HepG2 (cell line): Measurements from ENCODE around the gene ZDHHC8. TPM values are rescaled to one million over a fixed set of nuclear protein-coding genes. Genes with fewer than 3 reads are reported as not detected.
A peak's percentile ranks its signal among the peaks of the same experiment; 100 is the strongest.

ENCODE experiments used
- ATF2 ChIP-seq: sonication (generic); formaldehyde crosslinking; IDR thresholded peaks from 2 replicates; pipeline ENCODE4 v1.4.0; 2020; ENCODE audit warnings: missing genetic modification reagents
- ATF7 ChIP-seq, 2 experiments: fragments of 450-650 bp in 1 of 2; sonication (generic) in 1 of 2; formaldehyde crosslinking in 1 of 2; IDR thresholded peaks; 2 replicates each; pipeline versions ENCODE4 v1.4.0 to v1.6.1; 2016 to 2020; ENCODE audit warnings: antibody characterized with exemption in 1 of 2, mild to moderate bottlenecking in 1 of 2, missing genetic modification reagents in 1 of 2
- GPN1 ChIP-seq: sonication (generic); formaldehyde crosslinking; IDR thresholded peaks from 2 replicates; pipeline ENCODE4 v1.5.1; 2020; ENCODE audit warnings: missing genetic modification reagents, borderline replicate concordance
- HDAC6 ChIP-seq: fragments of 200-600 bp; sonication (generic); IDR thresholded peaks from 2 replicates; pipeline ENCODE4 v1.7.0; 2017; ENCODE audit warnings: mild to moderate bottlenecking, antibody characterized with exemption, low read length, low read depth
- JDP2 ChIP-seq: sonication (generic); formaldehyde crosslinking; IDR thresholded peaks from 2 replicates; pipeline ENCODE4 v1.8.1; 2022; ENCODE audit warnings: missing genetic modification reagents, borderline replicate concordance
- KDM5B ChIP-seq: sonication (generic); formaldehyde crosslinking; IDR thresholded peaks from 2 replicates; pipeline ENCODE4 v1.4.0; 2020; ENCODE audit warnings: missing genetic modification reagents, mild to moderate bottlenecking, borderline replicate concordance
- KMT2B ChIP-seq: IDR thresholded peaks from 2 replicates; pipeline ENCODE4 v1.6.1; 2016; ENCODE audit warnings: missing genetic modification reagents, missing compliant biosample characterization
- MXI1 ChIP-seq: IDR thresholded peaks from 3 replicates; pipeline ENCODE4 v1.6.1; 2012; ENCODE audit warnings: low read depth, low read length, inconsistent platforms, borderline replicate concordance
- NFYC ChIP-seq: IDR thresholded peaks from 2 replicates; pipeline ENCODE4 v1.6.1; 2016; ENCODE audit warnings: missing genetic modification reagents, missing compliant biosample characterization
- NKX3-1 ChIP-seq: sonication (generic); formaldehyde crosslinking; IDR thresholded peaks from 2 replicates; pipeline ENCODE4 v1.5.0; 2020; ENCODE audit warnings: missing genetic modification reagents
- PHF8 ChIP-seq: sonication (generic); formaldehyde crosslinking; IDR thresholded peaks from 2 replicates; pipeline ENCODE4 v1.5.0; 2020; ENCODE audit warnings: missing genetic modification reagents
- SP5 ChIP-seq: IDR thresholded peaks from 2 replicates; pipeline ENCODE4 v1.6.1; 2016; ENCODE audit warnings: low read depth, borderline replicate concordance
- ZFY ChIP-seq: sonication (generic); formaldehyde crosslinking; IDR thresholded peaks from 2 replicates; pipeline ENCODE4 v1.4.0; 2020; ENCODE audit warnings: missing genetic modification reagents
- ZMAT3 ChIP-seq: sonication (generic); formaldehyde crosslinking; conservative IDR thresholded peaks from 2 replicates; pipeline ENCODE4 v1.7.0; 2021; ENCODE audit warnings: missing genetic modification reagents
- ZNF160 ChIP-seq: sonication (generic); formaldehyde crosslinking; IDR thresholded peaks from 2 replicates; pipeline ENCODE4 v1.8.0; 2022; ENCODE audit warnings: mild to moderate bottlenecking, inconsistent platforms, missing genetic modification reagents
- ZNF724P ChIP-seq: sonication (generic); formaldehyde crosslinking; IDR thresholded peaks from 2 replicates; pipeline ENCODE4 v1.8.0; 2022; ENCODE audit warnings: missing genetic modification reagents, borderline replicate concordance
- ZNF816 ChIP-seq: sonication (generic); formaldehyde crosslinking; IDR thresholded peaks from 2 replicates; pipeline ENCODE4 v1.8.0; 2022; ENCODE audit warnings: missing genetic modification reagents, mild to moderate bottlenecking, borderline replicate concordance
- ZSCAN31 ChIP-seq: sonication (generic); formaldehyde crosslinking; IDR thresholded peaks from 2 replicates; pipeline ENCODE4 v1.5.0; 2020; ENCODE audit warnings: low read depth, mild to moderate bottlenecking, missing genetic modification reagents
- polyA plus RNA-seq, 8 experiments: library from polyadenylated mRNA; depleted of rRNA in 3 of 8; stranded (reverse) in 7 of 8; unstranded in 1 of 8; fragments of >200 nt; fragmentation: Illumina TruSeq in 4 of 8; extraction: Trizol in 4 of 8; gene quantifications; 2 replicates each; pipeline versions ENCODE4 v1.2.1 to v1.2.3, GENCODE V29; 2011 to 2016; ENCODE audit warnings: low read depth in 4 of 8, missing spikeins in 1 of 8, mixed read lengths in 1 of 8; ENCODE audit not compliant: insufficient read depth in 1 of 8
- total RNA-seq, 5 experiments: library from RNA; depleted of rRNA; stranded (reverse); fragments of >200 nt; fragmentation: Illumina TruSeq; extraction: Trizol; gene quantifications; 2 replicates each; pipeline ENCODE4 v1.2.3, GENCODE V29; 2016; ENCODE audit warnings: low read depth in 1 of 5
- TF ChIP-seq, protein P1 (sequence below): sonication (generic); formaldehyde crosslinking; IDR thresholded peaks from 2 replicates; pipeline ENCODE4 v1.4.0; 2020; ENCODE audit warnings: missing genetic modification reagents
- TF ChIP-seq, protein P2 (sequence below): IDR thresholded peaks from 2 replicates; pipeline ENCODE4 v1.6.1; 2016; ENCODE audit warnings: mild to moderate bottlenecking
- TF ChIP-seq, protein P3 (sequence below): sonication (generic); formaldehyde crosslinking; IDR thresholded peaks from 2 replicates; pipeline ENCODE4 v1.5.0; 2020; ENCODE audit warnings: missing genetic modification reagents

The ZDHHC8 gene
- total and polyA plus RNA-seq, 2 of the 13 experiments (the other 11 are each of a cell fraction or from before 2014, with no cell fraction given), result 7.5 to 21.3 TPM

DNA sequence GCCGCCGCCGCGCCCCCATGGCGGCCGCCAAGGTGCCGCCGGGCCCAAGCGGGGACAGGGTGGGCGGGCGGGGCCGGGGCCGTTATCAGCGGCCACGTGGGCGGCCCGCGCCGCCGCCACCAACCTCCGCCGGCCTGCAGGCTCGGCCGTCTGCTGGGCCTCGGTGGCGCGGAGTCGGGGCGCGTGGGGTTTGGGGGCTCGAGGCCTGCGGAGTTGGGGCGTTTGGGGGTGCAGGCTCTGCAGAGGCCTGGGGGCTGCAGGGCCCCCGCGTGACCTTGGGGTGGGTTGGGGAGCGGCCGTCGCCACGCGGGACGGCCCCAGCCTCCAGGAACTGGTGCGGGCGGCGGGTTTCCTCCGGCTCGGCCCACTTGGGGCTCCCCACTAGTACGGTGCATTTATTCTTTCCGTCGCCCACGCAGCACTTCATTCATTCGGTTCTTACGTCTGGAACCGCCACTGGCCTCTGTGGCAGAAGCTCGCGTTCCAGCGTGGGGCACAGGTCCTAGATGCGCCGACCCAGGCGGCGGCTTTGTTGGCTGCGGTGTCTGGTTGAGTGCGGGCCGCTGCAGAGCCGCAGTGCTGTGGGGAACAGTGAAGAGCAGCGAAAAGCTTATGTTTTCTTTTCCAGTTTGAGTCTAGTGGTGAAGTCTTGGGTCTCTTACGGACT lies 13.8 kb upstream of the ZDHHC8 start (continued):
- TF ChIP-seq PHF8 (peak; percentile 60; the same call in 1 of the 2 replicates), ATF2 (0 out of 2 replicates have a peak, but pooled peaks have one; percentile 35), KMT2B (CRISPR knock-in tag) (no peak), NKX3-1 (CRISPR knock-in tag) (no peak; the same call in 1 of the 2 replicates), ZNF816 (CRISPR knock-in tag) (no peak), ZNF724P (no peak), ATF7 (IDR thresholded peaks at IDR 0.05) (no peak), ATF7 (CRISPR knock-in tag; IDR thresholded peaks at IDR 0.05) (no peak), MXI1 (no peak), JDP2 (CRISPR knock-in tag) (no peak), HDAC6 (no peak), ZSCAN31 (CRISPR knock-in tag) (0 out of 2 replicates have a peak, but pooled peaks have one; percentile 4), ZNF160 (CRISPR knock-in tag) (no peak), ZFY (CRISPR knock-in tag) (peak; percentile 16), SP5 (CRISPR knock-in tag) (no peak), NFYC (CRISPR knock-in tag) (no peak), KDM5B (CRISPR knock-in tag) (no peak), GPN1 (CRISPR knock-in tag) (no peak), ZMAT3 (CRISPR knock-in tag) (0 out of 2 replicates have a peak, but pooled peaks have one; percentile 12)
- TF ChIP-seq, protein P1, sequence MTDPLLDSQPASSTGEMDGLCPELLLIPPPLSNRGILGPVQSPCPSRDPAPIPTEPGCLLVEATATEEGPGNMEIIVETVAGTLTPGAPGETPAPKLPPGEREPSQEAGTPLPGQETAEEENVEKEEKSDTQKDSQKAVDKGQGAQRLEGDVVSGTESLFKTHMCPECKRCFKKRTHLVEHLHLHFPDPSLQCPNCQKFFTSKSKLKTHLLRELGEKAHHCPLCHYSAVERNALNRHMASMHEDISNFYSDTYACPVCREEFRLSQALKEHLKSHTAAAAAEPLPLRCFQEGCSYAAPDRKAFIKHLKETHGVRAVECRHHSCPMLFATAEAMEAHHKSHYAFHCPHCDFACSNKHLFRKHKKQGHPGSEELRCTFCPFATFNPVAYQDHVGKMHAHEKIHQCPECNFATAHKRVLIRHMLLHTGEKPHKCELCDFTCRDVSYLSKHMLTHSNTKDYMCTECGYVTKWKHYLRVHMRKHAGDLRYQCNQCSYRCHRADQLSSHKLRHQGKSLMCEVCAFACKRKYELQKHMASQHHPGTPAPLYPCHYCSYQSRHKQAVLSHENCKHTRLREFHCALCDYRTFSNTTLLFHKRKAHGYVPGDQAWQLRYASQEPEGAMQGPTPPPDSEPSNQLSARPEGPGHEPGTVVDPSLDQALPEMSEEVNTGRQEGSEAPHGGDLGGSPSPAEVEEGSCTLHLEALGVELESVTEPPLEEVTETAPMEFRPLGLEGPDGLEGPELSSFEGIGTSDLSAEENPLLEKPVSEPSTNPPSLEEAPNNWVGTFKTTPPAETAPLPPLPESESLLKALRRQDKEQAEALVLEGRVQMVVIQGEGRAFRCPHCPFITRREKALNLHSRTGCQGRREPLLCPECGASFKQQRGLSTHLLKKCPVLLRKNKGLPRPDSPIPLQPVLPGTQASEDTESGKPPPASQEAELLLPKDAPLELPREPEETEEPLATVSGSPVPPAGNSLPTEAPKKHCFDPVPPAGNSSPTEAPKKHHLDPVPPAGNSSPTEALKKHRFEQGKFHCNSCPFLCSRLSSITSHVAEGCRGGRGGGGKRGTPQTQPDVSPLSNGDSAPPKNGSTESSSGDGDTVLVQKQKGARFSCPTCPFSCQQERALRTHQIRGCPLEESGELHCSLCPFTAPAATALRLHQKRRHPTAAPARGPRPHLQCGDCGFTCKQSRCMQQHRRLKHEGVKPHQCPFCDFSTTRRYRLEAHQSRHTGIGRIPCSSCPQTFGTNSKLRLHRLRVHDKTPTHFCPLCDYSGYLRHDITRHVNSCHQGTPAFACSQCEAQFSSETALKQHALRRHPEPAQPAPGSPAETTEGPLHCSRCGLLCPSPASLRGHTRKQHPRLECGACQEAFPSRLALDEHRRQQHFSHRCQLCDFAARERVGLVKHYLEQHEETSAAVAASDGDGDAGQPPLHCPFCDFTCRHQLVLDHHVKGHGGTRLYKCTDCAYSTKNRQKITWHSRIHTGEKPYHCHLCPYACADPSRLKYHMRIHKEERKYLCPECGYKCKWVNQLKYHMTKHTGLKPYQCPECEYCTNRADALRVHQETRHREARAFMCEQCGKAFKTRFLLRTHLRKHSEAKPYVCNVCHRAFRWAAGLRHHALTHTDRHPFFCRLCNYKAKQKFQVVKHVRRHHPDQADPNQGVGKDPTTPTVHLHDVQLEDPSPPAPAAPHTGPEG (CRISPR knock-in tag), result 0 out of 2 replicates have a peak, but pooled peaks have one; percentile 24
- TF ChIP-seq, protein P2, sequence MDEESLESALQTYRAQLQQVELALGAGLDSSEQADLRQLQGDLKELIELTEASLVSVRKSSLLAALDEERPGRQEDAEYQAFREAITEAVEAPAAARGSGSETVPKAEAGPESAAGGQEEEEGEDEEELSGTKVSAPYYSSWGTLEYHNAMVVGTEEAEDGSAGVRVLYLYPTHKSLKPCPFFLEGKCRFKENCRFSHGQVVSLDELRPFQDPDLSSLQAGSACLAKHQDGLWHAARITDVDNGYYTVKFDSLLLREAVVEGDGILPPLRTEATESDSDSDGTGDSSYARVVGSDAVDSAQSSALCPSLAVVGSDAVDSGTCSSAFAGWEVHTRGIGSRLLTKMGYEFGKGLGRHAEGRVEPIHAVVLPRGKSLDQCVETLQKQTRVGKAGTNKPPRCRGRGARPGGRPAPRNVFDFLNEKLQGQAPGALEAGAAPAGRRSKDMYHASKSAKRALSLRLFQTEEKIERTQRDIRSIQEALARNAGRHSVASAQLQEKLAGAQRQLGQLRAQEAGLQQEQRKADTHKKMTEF, result no peak
- TF ChIP-seq, protein P3, sequence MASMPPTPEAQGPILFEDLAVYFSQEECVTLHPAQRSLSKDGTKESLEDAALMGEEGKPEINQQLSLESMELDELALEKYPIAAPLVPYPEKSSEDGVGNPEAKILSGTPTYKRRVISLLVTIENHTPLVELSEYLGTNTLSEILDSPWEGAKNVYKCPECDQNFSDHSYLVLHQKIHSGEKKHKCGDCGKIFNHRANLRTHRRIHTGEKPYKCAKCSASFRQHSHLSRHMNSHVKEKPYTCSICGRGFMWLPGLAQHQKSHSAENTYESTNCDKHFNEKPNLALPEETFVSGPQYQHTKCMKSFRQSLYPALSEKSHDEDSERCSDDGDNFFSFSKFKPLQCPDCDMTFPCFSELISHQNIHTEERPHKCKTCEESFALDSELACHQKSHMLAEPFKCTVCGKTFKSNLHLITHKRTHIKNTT (CRISPR knock-in tag), result no peak
